Upper lobe of right lung (tissue), 1 donor: ENCODE data around the gene LHX4. TPM values are rescaled to one million over a fixed set of nuclear protein-coding genes. Genes with fewer than 3 reads are reported as not detected.

ENCODE experiments used
- ATAC-seq: fragments of 200-7000 bp; cut with Tn5 transposase; one replicate; pipeline ENCODE4 v1.9.1; 2020; ENCODE audit warnings: mild to moderate bottlenecking, moderate library complexity
- DNase-seq: peaks from one replicate; pipeline ENCODE4 v3.0.0-alpha.2; 2020
- H3K27ac ChIP-seq: fragments of 200-600 bp; one replicate; pipeline ENCODE4 v1.8.0; 2022
- H3K27me3 ChIP-seq: fragments of 200-600 bp; one replicate; pipeline ENCODE4 v1.8.0; 2022; ENCODE audit warnings: mild to moderate bottlenecking
- H3K36me3 ChIP-seq: fragments of 200-600 bp; one replicate; pipeline ENCODE4 v1.8.0; 2022
- H3K4me1 ChIP-seq: fragments of 200-600 bp; one replicate; pipeline ENCODE4 v1.8.0; 2022
- H3K4me3 ChIP-seq: fragments of 200-600 bp; one replicate; pipeline ENCODE4 v1.8.0; 2022; ENCODE audit warnings: mild to moderate bottlenecking
- H3K9me3 ChIP-seq: fragments of 200-600 bp; one replicate; pipeline ENCODE4 v1.8.0; 2022
- intact Hi-C: fragments of 100-400 bp; cut with DNase I; formaldehyde crosslinking; loops from one replicate; pipeline ENCODE4 v1.11.0; 2022
- total RNA-seq: library from RNA; stranded (reverse); fragmentation: NEBNext Ultra II Directional; extraction: Animal tissue kit (Norgen Biotek cat#: 25700); gene quantifications from one replicate; pipeline ENCODE4 v1.2.1, GENCODE V29; 2021
- TF ChIP-seq, protein P1 (sequence below): fragments of 200-600 bp; IDR thresholded peaks from one replicate; pipeline ENCODE4 v1.8.0; 2022; ENCODE audit warnings: antibody characterized with exemption
- donor health status: DM: no; HTN: yes; CAD: no; lungs with severe emphysema.

Gene LHX4
- total RNA-seq, 1 donor from 2014 or later, result not detected

DNA sequence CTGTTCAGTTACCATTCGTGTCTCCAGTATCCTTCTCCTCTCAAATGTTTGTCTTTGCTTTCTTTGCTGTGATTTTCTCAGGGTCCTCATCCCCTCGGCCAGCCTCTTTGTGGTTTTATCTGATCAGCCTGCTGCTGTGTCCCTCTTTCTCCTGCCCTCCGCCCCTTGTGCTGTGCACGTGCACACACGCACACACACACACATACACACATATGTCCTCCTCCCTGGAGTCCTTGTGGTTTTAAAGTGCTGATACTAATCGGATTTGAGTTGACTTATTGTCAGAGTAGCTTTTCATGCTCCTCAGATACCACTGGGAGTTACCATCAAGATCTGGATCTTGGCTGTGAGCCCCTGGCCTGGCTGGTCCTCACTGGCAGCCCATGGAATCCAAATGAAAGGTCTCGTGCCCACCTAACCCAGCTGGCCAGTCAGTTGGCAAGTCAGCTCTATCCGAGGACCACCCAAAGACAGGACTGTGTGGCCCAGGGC lies 41.3 kb upstream of the LHX4 start:
- Histone ChIP-seq H3K4me3 (no peak overlapping the region), H3K9me3 (no peaks in the 10 kb centered on the region), H3K36me3 (peaks cover 94% of the 10 kb centered on the region), H3K4me1 (no peaks in the 10 kb centered on the region), H3K27me3 (no peaks in the 10 kb centered on the region), H3K27ac (no peak overlapping the region)
- DNase-seq, result no peak
- no peak for ATAC-seq
- TF ChIP-seq, protein P1, sequence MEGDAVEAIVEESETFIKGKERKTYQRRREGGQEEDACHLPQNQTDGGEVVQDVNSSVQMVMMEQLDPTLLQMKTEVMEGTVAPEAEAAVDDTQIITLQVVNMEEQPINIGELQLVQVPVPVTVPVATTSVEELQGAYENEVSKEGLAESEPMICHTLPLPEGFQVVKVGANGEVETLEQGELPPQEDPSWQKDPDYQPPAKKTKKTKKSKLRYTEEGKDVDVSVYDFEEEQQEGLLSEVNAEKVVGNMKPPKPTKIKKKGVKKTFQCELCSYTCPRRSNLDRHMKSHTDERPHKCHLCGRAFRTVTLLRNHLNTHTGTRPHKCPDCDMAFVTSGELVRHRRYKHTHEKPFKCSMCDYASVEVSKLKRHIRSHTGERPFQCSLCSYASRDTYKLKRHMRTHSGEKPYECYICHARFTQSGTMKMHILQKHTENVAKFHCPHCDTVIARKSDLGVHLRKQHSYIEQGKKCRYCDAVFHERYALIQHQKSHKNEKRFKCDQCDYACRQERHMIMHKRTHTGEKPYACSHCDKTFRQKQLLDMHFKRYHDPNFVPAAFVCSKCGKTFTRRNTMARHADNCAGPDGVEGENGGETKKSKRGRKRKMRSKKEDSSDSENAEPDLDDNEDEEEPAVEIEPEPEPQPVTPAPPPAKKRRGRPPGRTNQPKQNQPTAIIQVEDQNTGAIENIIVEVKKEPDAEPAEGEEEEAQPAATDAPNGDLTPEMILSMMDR, result no peak
- intact Hi-C loops, result no loop called here

DNA sequence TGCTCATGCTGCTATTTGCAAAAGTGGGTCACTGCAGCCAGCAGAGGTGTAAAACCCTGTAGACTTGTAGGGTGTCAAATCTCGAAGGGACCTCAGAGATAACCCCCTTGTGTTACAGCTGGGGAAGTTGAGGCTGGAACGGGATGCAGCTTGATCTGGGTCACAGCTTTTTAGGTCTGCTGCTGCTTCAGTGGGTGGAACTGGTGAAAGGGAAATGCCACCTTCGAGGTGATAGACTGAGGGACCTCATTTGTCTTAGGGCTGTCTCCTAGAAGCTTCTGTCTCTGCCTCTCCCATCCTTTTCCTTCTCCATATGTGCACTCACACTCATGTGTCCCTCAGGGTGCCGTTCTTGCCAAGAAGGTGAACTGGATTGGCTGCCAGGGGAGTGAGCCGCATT lies 40.0 kb upstream of the LHX4 start:
- intact Hi-C loops, result no loop called here
- H3K27me3 ChIP-seq, result no peaks in the 10 kb centered on the region
- peaks cover 91% of the 10 kb centered on the region for H3K36me3 ChIP-seq
- H3K4me3 ChIP-seq, result no peak overlapping the region
- no peak for DNase-seq
- H3K4me1 ChIP-seq, result no peaks in the 10 kb centered on the region
- H3K27ac ChIP-seq, result no peak overlapping the region
- H3K9me3 ChIP-seq, result no peaks in the 10 kb centered on the region
- ATAC-seq, result no peak
- TF ChIP-seq, protein P1, result no peak

DNA sequence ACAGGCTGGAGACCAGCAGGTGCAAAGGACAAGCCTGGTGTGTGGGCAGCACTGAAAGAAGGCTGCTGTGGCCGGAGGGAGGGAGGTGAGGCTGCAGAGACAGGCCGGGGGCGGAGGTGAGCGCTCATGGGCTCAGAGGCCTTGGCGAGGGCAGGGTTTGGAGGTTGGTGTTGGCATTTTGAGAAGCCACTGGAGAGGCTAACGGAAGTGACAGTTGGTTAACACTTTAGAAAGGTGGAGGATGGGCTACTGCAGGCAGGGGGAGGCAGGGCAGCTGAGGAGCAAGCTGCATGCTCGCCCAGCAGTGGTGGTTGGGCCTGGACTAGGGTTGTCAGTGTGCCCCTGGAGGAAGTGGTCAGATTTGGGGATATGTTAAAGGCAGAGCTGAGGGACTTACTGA lies 37.9 kb upstream of the LHX4 start:
- ATAC-seq (no peak), DNase-seq (no peak)
- Histone ChIP-seq H3K27ac (no peak overlapping the region), H3K4me1 (no peaks in the 10 kb centered on the region), H3K27me3 (no peaks in the 10 kb centered on the region), H3K4me3 (no peak overlapping the region), H3K36me3 (peaks cover 91% of the 10 kb centered on the region), H3K9me3 (no peaks in the 10 kb centered on the region)
- intact Hi-C loops, result no loop called here
- TF ChIP-seq, protein P1, result no peak

DNA sequence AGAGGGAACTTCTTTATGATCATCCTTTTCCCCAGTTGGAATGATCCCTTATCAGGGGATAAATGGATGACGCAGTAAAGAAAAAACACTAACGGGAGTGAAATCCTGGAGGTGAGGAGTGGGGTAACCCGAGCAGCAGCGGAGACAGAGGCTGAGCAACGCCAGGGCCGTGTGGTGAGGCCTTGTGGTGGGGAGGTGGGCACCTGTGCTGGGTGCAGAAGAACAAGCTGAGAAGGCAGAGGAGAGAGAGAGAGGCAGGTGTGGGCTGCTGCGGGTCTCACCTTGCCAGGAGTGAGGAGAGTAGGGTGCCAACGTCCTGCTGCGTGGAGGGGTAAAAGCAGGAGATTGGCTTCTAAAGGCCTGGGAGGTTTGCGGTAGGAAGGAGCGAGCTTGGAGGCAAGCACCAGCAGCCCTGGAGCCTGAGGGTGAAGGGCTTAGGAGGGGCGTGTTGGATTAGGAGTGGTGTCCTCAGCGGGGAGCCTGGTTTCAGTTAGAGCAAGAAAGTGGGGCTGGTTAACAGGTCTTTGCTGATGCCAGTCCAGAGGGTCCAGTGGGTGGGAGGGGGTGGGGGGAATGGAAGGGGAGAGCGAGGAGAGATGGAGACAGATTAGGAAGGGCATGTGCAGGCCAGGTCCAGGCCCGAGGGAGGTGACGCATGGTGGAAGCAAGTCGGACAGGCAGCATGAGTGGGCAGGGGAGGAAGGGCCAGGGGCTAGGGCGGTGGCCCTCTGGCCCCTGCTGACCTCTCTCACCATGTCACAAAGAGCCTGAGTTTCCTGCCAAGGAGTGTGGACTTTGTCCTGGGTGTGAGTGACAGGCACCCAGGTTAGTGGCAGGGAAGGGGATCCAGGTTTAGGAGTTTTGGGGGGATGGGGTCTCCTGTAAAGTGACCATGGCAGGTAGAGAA lies 36.7 kb upstream of the LHX4 start:
- H3K36me3 ChIP-seq, result peaks cover 90% of the 10 kb centered on the region
- no peak for ATAC-seq
- no peaks in the 10 kb centered on the region for H3K9me3 ChIP-seq
- intact Hi-C loops, result no loop called here
- DNase-seq, result no peak
- H3K4me3 ChIP-seq, result no peak overlapping the region
- TF ChIP-seq, protein P1, result no peak
- no peak overlapping the region for H3K27ac ChIP-seq
- no peaks in the 10 kb centered on the region for H3K4me1 ChIP-seq
- H3K27me3 ChIP-seq, result no peaks in the 10 kb centered on the region

GRCh38 chr1:180194048-180194425 lies 36.0 kb upstream of the LHX4 start:
- no peaks in the 10 kb centered on the region for H3K4me1 ChIP-seq
- intact Hi-C loops, result no loop called here
- H3K4me3 ChIP-seq, result no peak overlapping the region
- H3K27me3 ChIP-seq, result no peaks in the 10 kb centered on the region
- DNase-seq (no peak), ATAC-seq (no peak)
- no peaks in the 10 kb centered on the region for H3K9me3 ChIP-seq
- H3K27ac ChIP-seq, result no peak overlapping the region
- TF ChIP-seq, protein P1, result no peak
- H3K36me3 ChIP-seq, result peaks cover 90% of the 10 kb centered on the region
